ENCODE measurements around the gene UQCR10.

Gene UQCR10

GRCh38 chr22:29811377-29811776 lies 44.2 kb downstream of the UQCR10 start:
- TF ChIP-seq POLR2A (IDR thresholded peaks at IDR 0.05; ENCODE audit: low read length) = no peak
- no peak for TF ChIP-seq GATA1 (IDR thresholded peaks at IDR 0.05; ENCODE audit: low read depth, low read length)
- no peak for DNase-seq

- TF ChIP-seq GATA1 (IDR thresholded peaks at IDR 0.05; ENCODE audit: low read depth, low read length) = no peak
- TF ChIP-seq POLR2A (IDR thresholded peaks at IDR 0.05; ENCODE audit: low read length) = no peak
- DNase-seq = no peak
Measured at GRCh38 chr22:29813126-29813525, 46.0 kb downstream of the UQCR10 start.

- no peak for TF ChIP-seq POLR2A (IDR thresholded peaks at IDR 0.05; ENCODE audit: low read length)
- no peak for TF ChIP-seq GATA1 (IDR thresholded peaks at IDR 0.05; ENCODE audit: low read depth, low read length)
Measured at GRCh38 chr22:29813563-29813962, 46.4 kb downstream of the UQCR10 start.

GRCh38 chr22:29814003-29814402 lies 46.8 kb downstream of the UQCR10 start:
- TF ChIP-seq POLR2A (IDR thresholded peaks at IDR 0.05; ENCODE audit: low read length) = no peak
- TF ChIP-seq GATA1 (IDR thresholded peaks at IDR 0.05; ENCODE audit: low read depth, low read length) = no peak
- DNase-seq = no peak

More at GRCh38 chr22:29813563-29813962, 46.4 kb downstream of the UQCR10 start:
- DNase-seq = no peak

- no peak for TF ChIP-seq GATA1 (IDR thresholded peaks at IDR 0.05; ENCODE audit: low read depth, low read length)
- no peak for TF ChIP-seq POLR2A (IDR thresholded peaks at IDR 0.05; ENCODE audit: low read length)
Measured at GRCh38 chr22:29815580-29815979, 48.4 kb downstream of the UQCR10 start.

GRCh38 chr22:29816128-29816527 lies 49.0 kb downstream of the UQCR10 start:
- no peak for TF ChIP-seq POLR2A (IDR thresholded peaks at IDR 0.05; ENCODE audit: low read length)
- DNase-seq = no peak

More at GRCh38 chr22:29815580-29815979, 48.4 kb downstream of the UQCR10 start:
- DNase-seq = no peak

GRCh38 chr22:29816539-29816938 lies 49.4 kb downstream of the UQCR10 start:
- TF ChIP-seq GATA1 (IDR thresholded peaks at IDR 0.05; ENCODE audit: low read depth, low read length) = no peak
- TF ChIP-seq POLR2A (IDR thresholded peaks at IDR 0.05; ENCODE audit: low read length) = no peak
- no peak for DNase-seq

- DNase-seq = no peak
- TF ChIP-seq GATA1 (IDR thresholded peaks at IDR 0.05; ENCODE audit: low read depth, low read length) = no peak
Measured at GRCh38 chr22:29816980-29817379, 49.8 kb downstream of the UQCR10 start.

- TF ChIP-seq GATA1 (IDR thresholded peaks at IDR 0.05; ENCODE audit: low read depth, low read length) (no peak), POLR2A (IDR thresholded peaks at IDR 0.05; ENCODE audit: low read length) (no peak)
- DNase-seq = no peak
Measured at GRCh38 chr22:29817724-29818123, 50.6 kb downstream of the UQCR10 start.

GRCh38 chr22:29819501-29819900 lies 52.3 kb downstream of the UQCR10 start:
- DNase-seq = no peak
- TF ChIP-seq POLR2A (IDR thresholded peaks at IDR 0.05; ENCODE audit: low read length) (no peak), GATA1 (IDR thresholded peaks at IDR 0.05; ENCODE audit: low read depth, low read length) (no peak)

Measured in erythroblast (primary cell).